ENCODE measurements around the gene CFAP74.

The CFAP74 gene

GRCh38 chr1:2003541-2004131 lies at the start of gene CFAP74:
Gene CFAP74 (minus strand): TSS chr1:2003786. CDS start chr1:1990956, 12,830 bp downstream.
- DNase-seq: no peak

DNA sequence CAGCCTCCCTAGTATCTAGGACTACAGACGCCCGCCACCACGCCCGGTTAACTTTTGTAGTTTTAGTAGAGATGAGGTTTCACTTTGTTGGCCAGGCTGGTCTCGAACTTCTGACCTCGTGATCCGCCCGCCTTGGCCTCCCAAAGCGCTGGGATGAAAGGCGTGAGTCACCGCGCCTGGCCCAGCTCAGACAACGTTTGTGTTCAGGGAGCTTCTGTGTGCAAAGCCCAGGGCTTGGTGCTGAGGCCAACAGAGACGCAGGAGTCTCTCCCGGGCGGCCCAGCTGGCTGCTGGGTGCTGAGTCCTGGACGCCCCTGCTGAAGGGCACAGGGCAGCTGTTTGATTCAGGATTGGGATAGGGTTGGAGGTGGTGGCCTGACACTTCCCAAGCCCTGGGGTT lies 49.6 kb upstream of the CFAP74 start:
- no peak for DNase-seq

DNA sequence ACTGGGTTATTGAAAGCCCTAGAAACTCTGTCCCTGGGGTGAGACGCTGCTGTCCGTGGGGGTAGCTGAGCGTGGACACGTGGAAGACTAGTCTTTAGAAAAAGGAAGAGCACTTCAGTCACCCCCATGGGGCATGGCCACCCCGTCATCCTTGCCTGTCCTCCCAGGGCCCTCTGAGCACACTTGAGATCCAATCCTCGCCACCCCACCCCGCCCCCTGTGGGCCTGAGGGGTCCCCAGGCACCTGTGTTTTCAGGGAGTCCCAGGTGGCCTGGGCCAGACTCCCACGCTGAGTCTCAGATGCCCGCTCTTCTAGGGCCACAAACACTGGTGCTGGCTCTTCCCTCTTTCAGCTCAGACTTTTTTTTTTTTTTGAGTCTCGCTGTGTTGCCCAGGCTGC lies 49.2 kb upstream of the CFAP74 start:
- DNase-seq: no peak

- DNase-seq: no peak
Observed at GRCh38 chr1:2052054-2052679, 48.6 kb upstream of the CFAP74 start.

GRCh38 chr1:2050793-2051682 lies 47.5 kb upstream of the CFAP74 start:
- no peak for DNase-seq

DNA sequence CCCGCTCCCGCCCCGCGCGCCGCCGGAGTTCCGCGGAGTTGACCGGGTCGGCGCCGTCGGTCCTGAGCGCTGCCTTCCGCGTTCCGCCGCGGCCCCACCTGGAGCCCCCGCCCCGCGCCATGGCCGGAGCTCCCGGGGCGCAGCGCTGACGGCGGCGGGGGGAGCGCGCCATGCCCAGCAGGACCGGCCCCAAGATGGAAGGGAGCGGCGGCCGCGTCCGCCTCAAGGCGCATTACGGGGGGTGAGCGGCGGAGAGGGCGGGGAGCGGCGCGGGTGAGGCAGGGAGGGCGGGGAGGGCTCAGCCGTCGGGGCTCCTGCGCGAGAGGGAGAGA lies 46.8 kb upstream of the CFAP74 start:
- no peak for DNase-seq

GRCh38 chr1:2049718-2050431 lies 46.3 kb upstream of the CFAP74 start, which contains the start of gene PRKCZ:
Gene PRKCZ (plus strand): TSS chr1:2050411. CDS start chr1:2050631, 220 bp downstream.
- peak; percentile 94 for DNase-seq

DNA sequence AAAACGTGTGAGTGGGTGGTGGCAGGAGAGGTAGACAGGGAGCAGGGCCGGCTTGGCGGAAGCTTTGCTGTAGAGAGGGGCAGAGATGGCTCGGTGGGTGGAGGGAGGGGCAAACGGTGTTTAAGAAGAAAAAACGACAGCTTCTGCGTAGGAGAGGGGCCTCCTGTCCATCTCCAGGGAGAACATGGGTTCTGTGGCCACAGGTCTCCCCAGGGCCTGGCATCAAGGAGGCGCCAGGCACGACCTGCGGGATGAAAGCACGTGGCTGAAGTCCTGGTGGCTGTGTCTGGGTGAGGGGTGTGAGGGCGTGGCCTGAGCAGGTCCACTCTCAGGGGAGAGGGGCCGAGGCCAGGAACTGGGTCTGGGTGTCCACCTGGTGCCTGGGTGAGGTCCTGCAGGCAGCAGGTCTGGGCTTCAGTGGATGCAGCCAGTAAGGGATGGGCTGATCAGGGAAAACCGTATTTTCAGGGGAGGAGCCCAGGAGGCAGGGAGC lies 45.7 kb upstream of the CFAP74 start:
- DNase-seq: no peak

DNA sequence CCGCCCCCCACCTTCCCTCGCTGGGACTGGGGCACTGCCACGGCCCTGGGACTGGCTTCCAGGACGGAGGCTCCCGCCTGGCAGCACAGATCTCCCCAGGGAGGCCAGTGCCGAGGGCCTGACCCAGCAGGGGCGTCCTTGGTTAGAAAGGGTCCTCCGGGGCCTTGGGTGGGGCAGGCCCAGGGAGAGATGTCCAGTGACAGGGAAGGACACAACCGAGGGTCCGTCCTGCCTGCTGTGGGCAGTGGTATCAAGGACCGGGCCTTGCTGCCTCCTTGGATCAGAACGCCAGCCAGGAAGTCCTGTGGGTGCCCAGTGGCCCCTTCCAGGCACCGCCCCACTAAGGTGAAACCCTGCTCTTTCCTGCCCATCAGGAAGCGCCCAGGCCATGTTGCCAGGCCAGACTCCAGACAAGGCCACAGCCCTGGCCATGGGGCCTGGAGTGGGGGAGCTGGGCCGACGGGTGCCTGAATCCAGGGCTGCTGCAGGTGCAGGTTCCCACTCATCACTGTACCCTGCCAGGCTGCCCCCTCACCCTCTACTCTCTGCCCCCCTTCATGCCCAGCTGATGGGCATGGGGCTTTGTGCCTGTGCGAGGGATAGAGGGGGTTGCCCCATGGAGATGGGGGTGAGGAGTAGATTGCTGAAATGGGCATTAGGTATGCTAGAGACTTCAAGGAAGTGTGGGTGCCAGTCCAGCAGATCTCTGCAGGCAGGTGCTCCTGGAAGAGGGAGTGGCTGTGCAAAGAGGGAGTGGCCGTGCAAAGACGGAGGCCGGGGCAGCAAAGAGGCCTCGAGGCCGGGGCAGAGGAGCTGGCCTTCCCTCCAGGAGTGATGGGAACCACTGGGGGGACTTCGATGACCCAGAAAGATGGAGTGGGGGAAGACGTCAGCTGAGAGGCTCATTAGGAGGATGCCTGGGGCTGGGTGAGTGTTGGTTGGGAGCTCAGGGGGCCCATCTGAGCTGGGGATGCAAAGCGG lies 44.5 kb upstream of the CFAP74 start:
- DNase-seq: no peak

DNA sequence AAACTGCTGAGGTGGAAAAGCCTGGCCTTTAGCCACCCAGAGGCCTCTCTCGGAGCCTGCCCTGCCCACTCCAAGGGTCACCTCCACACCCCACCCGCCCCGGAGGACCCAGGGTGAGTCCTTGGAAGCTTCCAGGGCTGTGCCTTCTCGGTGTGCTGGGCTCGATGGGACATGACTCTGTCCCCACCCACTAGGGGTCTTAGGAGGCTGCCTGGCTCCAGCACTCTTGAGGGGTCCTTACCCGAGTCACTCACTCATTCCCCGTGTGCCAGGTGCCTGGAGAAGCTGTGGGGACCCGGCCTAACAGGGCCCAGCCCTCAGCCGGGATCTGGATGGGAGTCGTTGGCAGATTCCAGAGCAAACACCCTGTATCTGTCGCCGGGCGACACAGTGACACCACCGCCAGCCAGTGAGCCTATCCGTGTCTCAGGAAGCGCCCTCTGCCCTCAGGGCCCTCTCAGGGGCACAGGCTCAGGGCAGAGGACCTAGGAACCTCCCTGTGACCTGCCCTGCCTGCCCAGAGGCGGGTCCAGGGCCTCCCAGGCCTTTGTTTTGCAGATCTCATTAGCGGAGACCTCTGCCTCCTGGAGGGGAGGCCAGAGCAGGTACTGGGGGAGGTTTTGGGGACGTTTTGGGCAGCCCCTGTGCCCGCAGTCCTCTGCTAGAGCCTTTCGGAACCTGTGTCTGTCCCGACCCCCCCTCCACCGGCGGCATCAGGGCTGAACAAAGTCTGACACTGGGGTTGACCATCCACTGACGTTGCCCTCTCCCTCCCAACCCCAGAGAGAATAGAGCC lies 43.6 kb upstream of the CFAP74 start:
- DNase-seq: no peak

DNA sequence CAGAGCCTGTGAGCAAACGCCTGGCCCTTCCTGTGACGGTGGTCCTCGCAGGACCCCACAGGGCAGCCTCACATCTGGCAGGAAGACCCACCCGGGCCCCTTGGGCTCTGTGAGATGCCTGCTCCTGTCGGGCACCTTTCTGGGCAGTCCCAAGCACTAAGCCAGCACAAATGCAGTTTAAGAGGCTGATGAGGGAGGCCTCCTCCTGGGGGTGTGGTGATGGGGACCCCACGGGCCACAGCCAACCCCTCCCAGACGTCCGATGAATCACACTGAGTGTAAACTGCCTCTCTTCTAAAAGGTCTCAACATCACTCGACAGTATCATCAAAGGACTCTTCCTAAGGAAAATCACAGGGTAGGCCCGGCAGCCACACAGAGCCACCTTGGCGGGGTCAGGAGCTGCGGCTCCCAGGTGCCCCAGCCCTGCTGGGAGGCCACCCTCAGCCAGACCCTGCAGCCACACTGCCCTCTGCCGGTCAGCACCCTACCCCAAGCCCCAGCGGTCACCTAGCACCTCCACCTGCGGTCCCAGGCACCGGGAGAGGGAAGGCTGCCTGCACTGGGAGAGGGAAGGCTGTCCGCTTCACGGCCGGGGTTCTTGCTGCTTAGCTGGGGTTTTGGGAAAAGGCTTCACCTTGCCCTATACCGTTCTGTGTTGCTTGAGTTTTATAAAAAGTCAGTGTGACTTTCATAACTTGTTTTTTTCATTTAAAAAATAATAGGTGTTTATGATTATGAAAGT lies 42.8 kb upstream of the CFAP74 start:
- peak; percentile 15 to 39 for DNase-seq

- DNase-seq: no peak
Observed at GRCh38 chr1:2045468-2046173, 42.0 kb upstream of the CFAP74 start.

DNA sequence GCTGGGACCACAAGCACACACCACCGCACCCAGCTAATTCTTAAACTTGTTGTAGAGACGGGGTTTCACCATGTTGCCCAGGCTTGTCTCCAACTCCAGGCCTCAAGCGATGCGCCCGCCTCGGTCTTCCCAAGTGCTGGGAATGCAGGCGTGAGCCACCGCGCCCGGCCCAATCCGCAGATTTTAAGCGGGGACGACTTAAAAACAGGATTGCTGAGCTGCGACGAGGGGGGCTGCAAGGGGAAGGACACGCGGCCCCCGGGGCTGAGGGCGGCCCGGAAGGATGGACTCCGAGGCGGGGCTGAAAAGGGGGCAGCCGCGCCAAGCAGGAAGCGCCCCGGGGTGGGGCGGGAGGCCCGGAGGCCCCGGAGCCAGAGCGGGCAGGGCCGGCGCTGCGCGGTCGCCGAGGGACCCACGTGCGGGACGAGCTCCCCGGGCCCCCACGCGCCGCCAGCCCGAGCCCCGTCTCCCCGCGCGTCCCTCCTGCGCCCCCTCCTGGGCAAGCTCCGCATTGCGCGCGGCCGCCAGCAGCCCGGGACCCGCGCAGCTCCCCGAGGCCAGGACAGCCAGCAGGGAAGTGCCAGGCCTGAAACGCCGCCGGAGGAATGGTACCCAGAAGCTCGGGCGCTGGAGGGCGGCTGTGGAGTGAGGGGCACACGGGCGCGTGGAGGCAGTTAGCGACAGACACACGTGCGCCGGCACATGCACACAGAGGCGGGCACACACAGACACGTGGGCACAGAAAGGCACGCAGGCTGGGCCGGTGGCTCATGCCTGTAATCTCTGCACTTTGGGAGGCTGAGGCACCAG lies 41.1 kb upstream of the CFAP74 start:
- peak; percentile 75 to 85 for DNase-seq

GRCh38 chr1:2043886-2044285 lies 40.3 kb upstream of the CFAP74 start:
- no peak for DNase-seq

GRCh38 chr1:2042830-2043773 lies 39.5 kb upstream of the CFAP74 start:
- DNase-seq: no peak

- DNase-seq: no peak
Observed at GRCh38 chr1:2041887-2042286, 38.3 kb upstream of the CFAP74 start.

DNA sequence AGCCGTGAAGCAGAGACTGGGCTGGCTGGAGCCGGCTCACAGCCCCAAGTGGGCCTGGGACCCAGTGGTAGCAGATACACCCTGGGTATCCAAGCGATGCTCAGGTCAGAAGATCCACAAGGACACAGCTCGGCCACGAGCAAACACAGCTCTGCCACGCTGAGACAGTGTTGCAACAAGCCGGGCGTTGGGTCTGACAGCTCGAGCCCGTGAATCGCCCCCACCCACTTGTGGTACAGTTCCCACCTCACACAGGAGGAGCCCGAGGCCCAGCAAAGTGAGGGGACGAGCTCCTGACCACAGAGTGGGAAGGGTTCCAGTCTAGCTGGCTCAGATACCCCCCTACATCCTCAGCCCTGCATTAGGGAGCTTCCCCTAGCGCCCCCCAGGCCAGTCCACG lies 37.7 kb upstream of the CFAP74 start:
- no peak for DNase-seq
